GM18951 (cell line): Measurements from ENCODE around the gene JAG2.
"Not testable (repeated sequence)": the region's sequence is repeated elsewhere in the genome, so short reads cannot be mapped to it uniquely, and the experiment has no call there.

ENCODE experiments used
- POLR2A ChIP-seq: IDR thresholded peaks from 4 replicates; pipeline ENCODE4 v1.6.1; 2011; ENCODE audit warnings: mild to moderate bottlenecking; ENCODE audit not compliant: insufficient read length, insufficient read depth; ENCODE audit errors: extremely low read depth
- in situ Hi-C: fragments of 300-500 bp; cut with MboI; formaldehyde crosslinking; loops from one replicate; pipeline ENCODE4 v1.12.0; 2022; ENCODE audit warnings: low sequenced_read_pairs, mixed read lengths, inconsistent platforms; ENCODE audit not compliant: unreplicated experiment

The JAG2 gene

DNA sequence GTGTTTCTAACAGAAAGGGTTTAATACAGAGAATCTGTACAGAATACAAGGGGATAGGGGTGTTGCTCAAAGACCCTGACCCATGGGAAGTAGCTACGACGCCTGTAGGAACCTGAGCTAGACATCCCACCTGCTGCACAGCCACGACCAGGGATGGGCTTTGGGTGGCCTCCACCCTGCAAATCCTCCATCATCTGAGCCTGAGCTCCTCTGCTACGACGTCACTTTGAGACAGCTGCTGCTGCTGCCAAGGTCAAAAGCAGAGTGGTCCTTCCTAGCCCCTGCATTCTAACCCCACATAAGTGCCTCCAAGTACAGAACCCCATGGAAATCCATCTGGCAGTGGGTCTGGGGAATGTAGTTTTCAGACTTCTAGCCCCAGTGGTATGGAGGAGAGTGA is 43.8 kb downstream of the JAG2 start:
- no peak for TF ChIP-seq POLR2A

DNA sequence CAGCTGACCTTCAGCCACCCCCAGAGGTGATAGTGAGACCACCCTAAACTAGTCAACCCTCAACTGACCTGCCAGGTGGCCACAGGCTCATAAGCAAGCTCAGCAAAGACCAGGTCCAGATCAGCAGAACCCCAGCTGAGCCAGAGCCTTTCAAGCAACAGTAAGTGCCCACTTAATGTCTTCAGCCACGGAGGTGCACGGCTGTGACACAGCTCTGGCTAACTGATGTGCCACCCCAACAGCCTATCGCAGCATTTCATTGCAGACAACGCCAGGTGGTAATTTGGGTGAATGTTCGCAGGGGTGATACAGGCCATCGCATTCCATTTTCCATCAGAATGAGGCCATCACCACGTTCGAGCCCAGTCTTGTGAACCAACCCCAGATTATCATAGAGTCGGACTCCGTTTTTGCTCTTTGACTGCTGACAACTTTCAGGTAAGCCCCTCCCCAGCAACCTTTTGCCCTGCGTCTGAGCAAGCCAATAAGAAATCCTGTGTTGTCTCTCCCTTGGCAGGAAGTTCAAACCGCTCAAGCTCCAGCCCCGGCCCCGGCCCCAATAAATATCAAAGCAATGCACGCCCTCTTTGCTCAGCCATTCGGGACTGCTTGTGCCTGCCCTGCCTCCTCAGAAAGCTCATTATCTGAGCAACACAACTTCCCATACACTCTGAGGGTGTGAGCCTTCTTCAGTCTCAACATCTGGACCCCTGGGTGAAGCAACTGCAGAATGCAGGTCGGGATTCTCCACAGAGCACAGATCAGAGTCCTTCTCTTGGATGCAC is 44.4 kb downstream of the JAG2 start:
- in situ Hi-C loops, result no loop called here

More for the DNA sequence above, 43.8 kb downstream of the JAG2 start:
- in situ Hi-C loops, result no loop called here

GRCh38 chr14:105123064-105123665 is 45.4 kb downstream of the JAG2 start:
- in situ Hi-C loops, result no loop called here
- no peak for TF ChIP-seq POLR2A

More for the DNA sequence above, 44.4 kb downstream of the JAG2 start:
- no peak for TF ChIP-seq POLR2A

- in situ Hi-C loops, result no loop called here
- TF ChIP-seq POLR2A, result no peak
Observed at GRCh38 chr14:105120056-105120455, 48.5 kb downstream of the JAG2 start.

GRCh38 chr14:105119408-105120025 is 49.1 kb downstream of the JAG2 start:
- TF ChIP-seq POLR2A, result no peak
- in situ Hi-C loops, result no loop called here

DNA sequence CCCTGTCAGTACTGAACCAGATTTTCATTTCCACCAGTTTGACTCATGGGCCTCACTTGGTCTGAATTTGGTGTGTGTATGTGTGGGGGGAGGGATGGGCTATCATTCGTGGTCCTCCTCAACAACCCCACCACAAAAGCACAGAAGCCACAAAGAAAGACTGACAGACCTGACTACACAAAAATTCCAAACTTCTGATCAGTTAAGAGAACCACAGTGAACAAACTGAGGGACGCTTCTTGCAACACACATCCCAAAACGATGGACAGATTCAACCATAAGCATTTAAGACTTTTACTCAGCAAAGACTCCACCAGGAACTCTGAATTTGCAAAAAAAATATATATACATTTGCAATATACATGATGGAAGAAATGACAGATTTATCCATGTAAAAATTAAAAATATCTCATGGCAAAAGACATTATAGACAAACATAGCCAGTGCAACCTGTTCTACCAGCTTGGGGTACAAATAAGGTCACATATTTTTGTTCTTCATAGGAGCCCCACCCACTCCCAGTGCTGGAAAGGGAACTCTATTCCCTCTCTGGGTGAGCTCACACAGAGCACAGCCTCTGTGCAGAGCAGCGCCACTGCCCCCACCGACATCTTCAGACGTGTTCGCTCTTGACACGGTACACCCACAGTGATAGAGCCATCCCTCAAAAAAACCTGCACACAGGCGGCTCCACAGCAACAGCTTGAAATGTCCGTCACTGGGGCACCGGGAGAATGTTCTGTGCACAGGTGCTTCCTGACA is 49.7 kb downstream of the JAG2 start:
- in situ Hi-C loops, result no loop called here

GRCh38 chr14:105117710-105118385 is 50.7 kb downstream of the JAG2 start:
- in situ Hi-C loops, result no loop called here
- TF ChIP-seq POLR2A, result no peak

More for the DNA sequence above, 49.7 kb downstream of the JAG2 start:
- no peak for TF ChIP-seq POLR2A

DNA sequence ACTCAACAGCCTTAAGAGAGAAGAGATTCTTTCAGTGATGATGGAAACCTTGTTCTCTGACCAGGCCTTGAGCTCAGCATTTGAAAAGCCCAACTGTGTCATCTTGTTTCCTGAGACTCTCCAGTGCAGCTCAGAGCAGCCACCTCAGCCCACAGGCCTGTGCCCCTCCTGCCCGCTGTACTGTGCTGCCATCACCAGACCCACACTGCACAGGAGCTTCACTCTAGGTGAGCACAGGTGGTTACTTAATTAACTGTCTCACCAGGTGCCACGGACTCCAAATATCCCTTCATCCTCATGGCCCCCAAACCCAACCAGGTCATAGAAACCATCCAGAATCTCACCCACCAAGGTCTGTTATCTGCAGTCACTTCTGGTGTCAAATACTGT is 51.3 kb downstream of the JAG2 start:
- TF ChIP-seq POLR2A, result no peak

GRCh38 chr14:105116451-105117256 is 51.9 kb downstream of the JAG2 start:
- in situ Hi-C loops, result no loop called here
- TF ChIP-seq POLR2A, result no peak

More for the DNA sequence above, 51.3 kb downstream of the JAG2 start:
- in situ Hi-C loops, result no loop called here

DNA sequence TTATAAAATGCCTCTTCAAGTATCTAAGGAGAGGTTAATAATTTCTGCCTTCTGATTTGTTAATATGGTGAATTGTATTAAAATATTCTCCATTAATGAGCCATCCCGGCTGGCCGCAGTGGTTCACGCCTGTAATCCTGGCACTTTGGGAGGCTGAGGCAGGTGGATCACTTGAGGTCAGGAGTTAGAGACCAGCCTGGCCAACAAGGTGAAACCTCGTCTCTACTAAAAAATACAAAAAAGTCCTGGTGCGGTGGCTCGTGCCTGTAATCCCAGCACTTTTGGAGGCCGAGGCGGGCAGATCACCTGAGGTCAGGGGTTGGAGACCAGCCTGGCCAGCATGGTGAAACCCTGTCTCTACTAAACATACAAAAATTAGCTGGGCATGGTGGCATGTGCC is 59.3 kb downstream of the JAG2 start:
- in situ Hi-C loops, result not testable (repeated sequence)

- no peak for TF ChIP-seq POLR2A
- in situ Hi-C loops, result no loop called here
Observed at GRCh38 chr14:105108516-105108864, 60.1 kb downstream of the JAG2 start.

DNA sequence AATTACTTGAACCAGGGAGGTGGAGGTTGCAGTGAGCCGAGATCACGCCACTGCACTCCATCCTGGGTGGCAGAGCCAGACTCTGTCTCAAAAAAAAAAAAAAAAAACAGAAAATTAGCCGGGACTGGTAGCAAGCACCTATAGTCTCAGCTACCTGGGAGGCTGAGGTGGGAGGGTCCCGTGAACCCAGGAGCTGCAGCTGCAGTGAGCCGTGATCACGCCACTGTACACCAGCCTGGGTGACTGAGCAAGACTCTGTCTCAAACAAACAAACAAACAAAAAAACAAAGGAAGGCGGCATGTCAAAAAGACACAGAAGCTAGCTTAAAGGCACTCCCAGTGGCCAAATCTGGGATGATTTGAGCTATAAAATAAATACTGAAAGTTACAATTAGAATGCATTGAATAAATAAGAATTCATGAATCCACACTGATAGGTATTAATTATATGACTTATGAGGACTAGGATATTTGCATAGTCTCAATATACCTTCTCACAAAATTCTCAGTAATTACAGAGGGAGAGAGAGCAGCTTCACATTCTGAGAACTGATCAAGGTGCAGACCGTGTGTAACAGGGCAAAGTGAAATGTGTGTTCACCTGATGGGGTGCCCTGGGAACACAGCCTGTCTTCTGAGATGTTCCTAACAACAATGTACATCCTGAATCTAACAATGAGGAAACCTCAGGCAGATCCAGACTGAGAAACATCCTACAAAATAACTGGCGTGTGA is 60.6 kb downstream of the JAG2 start:
- in situ Hi-C loops, result no loop called here
- no peak for TF ChIP-seq POLR2A

DNA sequence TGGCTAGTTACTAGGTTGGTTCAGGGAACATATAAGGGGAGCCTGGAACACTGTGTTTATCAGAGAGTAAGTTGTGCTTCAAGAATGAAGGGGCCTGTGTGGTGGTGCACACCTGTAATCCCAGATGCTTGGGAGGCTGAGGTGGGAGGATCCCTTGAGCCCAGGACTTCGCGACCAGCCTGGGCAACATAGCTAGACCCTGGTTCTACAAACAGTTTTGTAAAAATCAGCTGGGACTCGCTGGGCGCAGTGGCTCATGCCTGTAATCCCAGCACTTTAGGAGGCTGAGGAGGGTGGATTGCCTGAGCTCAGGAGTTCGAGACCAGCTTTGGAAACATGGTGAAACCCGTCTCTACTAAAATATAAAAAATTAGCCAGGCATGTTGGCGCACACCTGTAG is 61.2 kb downstream of the JAG2 start:
- in situ Hi-C loops, result no loop called here
- TF ChIP-seq POLR2A, result no peak
